T-helper 1 cell (primary cell): ENCODE measurements around the gene RBPJ.
"Not testable (repeated sequence)": the region's sequence is repeated elsewhere in the genome, so short reads cannot be mapped to it uniquely, and the experiment has no call there.

ENCODE experiments used
- DNase-seq, 5 donors: peaks; one replicate each; pipeline ENCODE4 v3.0.0-alpha.2; 2012 to 2020

Gene RBPJ

GRCh38 chr4:26343038-26343398 lies 22.2 kb downstream of the RBPJ start:
- DNase-seq = no peak

- DNase-seq = no peak
These were observed 24.2 kb downstream of the RBPJ start for GRCh38 chr4:26344901-26345564.

GRCh38 chr4:26345565-26345938 lies 24.7 kb downstream of the RBPJ start:
- no peak for DNase-seq

GRCh38 chr4:26346203-26346620 lies 25.4 kb downstream of the RBPJ start:
- DNase-seq = peak in 1 of 5 donors; percentile 16

- DNase-seq = no peak
These were observed 28.7 kb downstream of the RBPJ start for GRCh38 chr4:26349496-26349895.

GRCh38 chr4:26351685-26352084 lies 30.9 kb downstream of the RBPJ start:
- no peak for DNase-seq

- no peak for DNase-seq
These were observed 33.7 kb downstream of the RBPJ start for GRCh38 chr4:26354491-26354890.

GRCh38 chr4:26355392-26356052 lies 34.7 kb downstream of the RBPJ start:
- no peak for DNase-seq

GRCh38 chr4:26356081-26356501 lies 35.3 kb downstream of the RBPJ start:
- DNase-seq = peak in 1 of 5 donors; percentile 43

- DNase-seq = not testable (repeated sequence)
These were observed 38.7 kb downstream of the RBPJ start for GRCh38 chr4:26359521-26359920.

GRCh38 chr4:26360273-26360672 lies 39.5 kb downstream of the RBPJ start:
- DNase-seq = no peak

- no peak for DNase-seq
These were observed 40.0 kb downstream of the RBPJ start for GRCh38 chr4:26360864-26361263.

- DNase-seq = no peak
These were observed 40.5 kb downstream of the RBPJ start for GRCh38 chr4:26361297-26361696.

- DNase-seq = no peak
These were observed 42.1 kb downstream of the RBPJ start for GRCh38 chr4:26362745-26363439.

GRCh38 chr4:26365537-26366150 lies 44.8 kb downstream of the RBPJ start:
- no peak for DNase-seq

GRCh38 chr4:26367811-26368210 lies 47.0 kb downstream of the RBPJ start:
- DNase-seq = no peak

- no peak for DNase-seq
These were observed 47.9 kb downstream of the RBPJ start for GRCh38 chr4:26368685-26369084.

GRCh38 chr4:26369132-26369531 lies 48.3 kb downstream of the RBPJ start:
- DNase-seq = no peak

- no peak for DNase-seq
These were observed 48.8 kb downstream of the RBPJ start for GRCh38 chr4:26369581-26369980.

- no peak for DNase-seq
These were observed 51.3 kb downstream of the RBPJ start for GRCh38 chr4:26372076-26372475.

GRCh38 chr4:26372525-26373172 lies 51.8 kb downstream of the RBPJ start:
- peak in 4 of 5 donors; percentile 9 to 84 (median 25) for DNase-seq

- no peak for DNase-seq
These were observed 54.7 kb downstream of the RBPJ start for GRCh38 chr4:26375551-26375950.
